HCEC 1CT (cell line): Measurements from ENCODE around the gene FRYL.
"Not testable (repeated sequence)": the region's sequence is repeated elsewhere in the genome, so short reads cannot be mapped to it uniquely, and the experiment has no call there.

Experiments used
- DNase-seq: peaks from one replicate; pipeline ENCODE4 v3.0.0-alpha.2; 2017

FRYL gene

GRCh38 chr4:48779998-48780864 is at the start of gene FRYL:
FRYL (minus strand) TSS chr4:48780279; CDS start chr4:48634410, 145,869 bp downstream.
- peak; percentile 98 for DNase-seq

- no peak for DNase-seq
Measured at GRCh38 chr4:48827622-48828021, 47.5 kb upstream of the FRYL start.

- DNase-seq: not testable (repeated sequence)
Measured at GRCh38 chr4:48821431-48821830, 41.4 kb upstream of the FRYL start.

GRCh38 chr4:48816971-48817370 is 36.9 kb upstream of the FRYL start:
- no peak for DNase-seq

- DNase-seq: not testable (repeated sequence)
Measured at GRCh38 chr4:48816297-48816696, 36.2 kb upstream of the FRYL start.

- DNase-seq: no peak
Measured at GRCh38 chr4:48815483-48815882, 35.4 kb upstream of the FRYL start.

GRCh38 chr4:48813964-48814363 is 33.9 kb upstream of the FRYL start:
- DNase-seq: no peak

- DNase-seq: no peak
Measured at GRCh38 chr4:48812866-48813265, 32.8 kb upstream of the FRYL start.

GRCh38 chr4:48804584-48805301 is 24.7 kb upstream of the FRYL start:
- DNase-seq: no peak

- no peak for DNase-seq
Measured at GRCh38 chr4:48801016-48801715, 21.1 kb upstream of the FRYL start.

- not testable (repeated sequence) for DNase-seq
Measured at GRCh38 chr4:48800155-48800554, 20.1 kb upstream of the FRYL start.

GRCh38 chr4:48799157-48799556 is 19.1 kb upstream of the FRYL start:
- DNase-seq: no peak

GRCh38 chr4:48798117-48798516 is 18.0 kb upstream of the FRYL start:
- DNase-seq: no peak

GRCh38 chr4:48796927-48797679 is 17.0 kb upstream of the FRYL start:
- no peak for DNase-seq

GRCh38 chr4:48796191-48796926 is 16.3 kb upstream of the FRYL start:
- DNase-seq: no peak

GRCh38 chr4:48795108-48795507 is 15.0 kb upstream of the FRYL start:
- no peak for DNase-seq

- no peak for DNase-seq
Measured at GRCh38 chr4:48792348-48793006, 12.4 kb upstream of the FRYL start.

GRCh38 chr4:48791313-48791712 is 11.2 kb upstream of the FRYL start:
- DNase-seq: no peak

GRCh38 chr4:48790561-48790960 is 10.5 kb upstream of the FRYL start:
- DNase-seq: no peak

GRCh38 chr4:48787056-48787455 is 7.0 kb upstream of the FRYL start:
- no peak for DNase-seq

- DNase-seq: no peak
Measured at GRCh38 chr4:48786549-48786948, 6.5 kb upstream of the FRYL start.
